Mesendoderm (in vitro differentiated cells): Measurements from ENCODE around the gene FSTL4.
A peak's percentile ranks its signal among the peaks of the same experiment; 100 is the strongest.

Experiments
- DNase-seq: peaks from one replicate; pipeline ENCODE4 v3.0.0; 2013
- H2AK5ac ChIP-seq: 2 replicates; pipeline ENCODE4 v1.6.1; 2013; ENCODE audit warnings: low read length, inconsistent platforms
- H2BK120ac ChIP-seq: 2 replicates; pipeline ENCODE4 v1.6.1; 2013; ENCODE audit warnings: low read depth, mild to moderate bottlenecking, low read length, moderate library complexity, mixed read lengths
- H2BK15ac ChIP-seq: replicated peaks from 2 replicates; pipeline ENCODE4 v1.6.1; 2013; ENCODE audit warnings: low read depth, mild to moderate bottlenecking, moderate library complexity
- H2BK5ac ChIP-seq: 2 replicates; pipeline ENCODE4 v1.6.1; 2013; ENCODE audit warnings: low read length, inconsistent platforms
- H3K18ac ChIP-seq: 2 replicates; pipeline ENCODE4 v1.6.1; 2013; ENCODE audit warnings: mild to moderate bottlenecking, low read length, mixed read lengths
- H3K23ac ChIP-seq: one replicate; pipeline ENCODE4 v1.6.1; 2013; ENCODE audit warnings: low read length
- H3K27ac ChIP-seq: 2 replicates; pipeline ENCODE4 v1.5.1; 2013; ENCODE audit warnings: low read depth, mild to moderate bottlenecking, inconsistent platforms, low read length, moderate library complexity
- H3K27me3 ChIP-seq: 2 replicates; pipeline ENCODE4 v1.6.1; 2013; ENCODE audit warnings: low read length, control low read depth, mild to moderate bottlenecking, inconsistent platforms; ENCODE audit not compliant: insufficient read depth, poor library complexity
- H3K36me3 ChIP-seq: 2 replicates; pipeline ENCODE4 v1.6.1; 2013; ENCODE audit warnings: low read length, inconsistent platforms; ENCODE audit not compliant: control insufficient read depth, insufficient read depth
- H3K4ac ChIP-seq: one replicate; pipeline ENCODE4 v1.6.1; 2013; ENCODE audit warnings: low read depth, mild to moderate bottlenecking, low read length, moderate library complexity
- H3K4me1 ChIP-seq: 2 replicates; pipeline ENCODE4 v1.6.1; 2013; ENCODE audit warnings: low read depth, low read length, inconsistent platforms; ENCODE audit not compliant: control insufficient read depth
- H3K4me2 ChIP-seq: 2 replicates; pipeline ENCODE4 v1.6.1; 2013; ENCODE audit warnings: low read length
- H3K4me3 ChIP-seq: 2 replicates; pipeline ENCODE4 v1.5.1; 2013; ENCODE audit warnings: mild to moderate bottlenecking, low read length
- H3K56ac ChIP-seq: one replicate; pipeline ENCODE4 v1.6.1; 2013; ENCODE audit warnings: low read length
- H3K79me1 ChIP-seq: 2 replicates; pipeline ENCODE4 v1.6.1; 2013; ENCODE audit warnings: low read length, inconsistent platforms
- H3K79me2 ChIP-seq: 2 replicates; pipeline ENCODE4 v1.6.1; 2013; ENCODE audit warnings: mild to moderate bottlenecking, low read length; ENCODE audit not compliant: control insufficient read depth, insufficient read depth
- H3K9ac ChIP-seq: 2 replicates; pipeline ENCODE4 v1.6.1; 2013; ENCODE audit warnings: low read length, inconsistent platforms
- H4K5ac ChIP-seq: one replicate; pipeline ENCODE4 v1.6.1; 2013; ENCODE audit warnings: low read length
- H4K8ac ChIP-seq: one replicate; pipeline ENCODE4 v1.6.1; 2013; ENCODE audit warnings: low read depth, mild to moderate bottlenecking, control low read depth, low read length, moderate library complexity
- WGBS: extraction: QIAGEN DNeasy Blood & Tissue Kit; methylation state at CpG from one replicate; pipeline ENCODE4 v1.1.7; 2013; ENCODE audit warnings: low lambda C conversion rate, missing lambda C conversion rate; ENCODE audit not compliant: insufficient coverage; ENCODE audit errors: extremely low coverage; 5-methylcytosine and 5-hydroxymethylcytosine counted together

The FSTL4 gene

GRCh38 chr5:133273661-133274596 lies 338.4 kb downstream of the FSTL4 start:
- no peaks in the 10 kb centered on the region for H3K4me1 ChIP-seq
- DNase-seq: peak; percentile 38
- no CpG with 5 or more reads among the region's 8 CpGs for WGBS

GRCh38 chr5:133272345-133272744 lies 340.0 kb downstream of the FSTL4 start:
- DNase-seq: no peak
- no peaks in the 10 kb centered on the region for H3K79me2 ChIP-seq
- no peaks in the 10 kb centered on the region for H3K79me1 ChIP-seq
- no peak overlapping the region for H3K4me2 ChIP-seq
- H2AK5ac ChIP-seq: no peak overlapping the region
- H3K4me3 ChIP-seq: no peak overlapping the region
- no peak overlapping the region for H3K56ac ChIP-seq
- no peak overlapping the region for H2BK15ac ChIP-seq
- no peak overlapping the region for H3K9ac ChIP-seq
- H3K27ac ChIP-seq: no peak overlapping the region
- no peak overlapping the region for H3K4ac ChIP-seq
- H4K5ac ChIP-seq: no peak overlapping the region
- WGBS: no CpG with 5 or more reads among the region's 16 CpGs
- no peak overlapping the region for H4K8ac ChIP-seq
- no peak overlapping the region for H3K23ac ChIP-seq
- H2BK120ac ChIP-seq: no peak overlapping the region
- H3K4me1 ChIP-seq: no peaks in the 10 kb centered on the region
- H3K27me3 ChIP-seq: no peaks in the 10 kb centered on the region
- no peak overlapping the region for H2BK5ac ChIP-seq
- H3K36me3 ChIP-seq: no peaks in the 10 kb centered on the region
- H3K18ac ChIP-seq: no peak overlapping the region

More at GRCh38 chr5:133273661-133274596, 338.4 kb downstream of the FSTL4 start:
- Histone ChIP-seq H3K27me3 (no peaks in the 10 kb centered on the region), H3K79me1 (no peaks in the 10 kb centered on the region), H2BK120ac (no peak overlapping the region), H3K4me3 (no peak overlapping the region), H4K8ac (no peak overlapping the region), H3K18ac (no peak overlapping the region), H3K23ac (no peak overlapping the region), H3K4me2 (no peak overlapping the region), H4K5ac (no peak overlapping the region), H3K56ac (no peak overlapping the region), H3K27ac (no peak overlapping the region), H3K4ac (no peak overlapping the region), H2BK5ac (no peak overlapping the region), H3K9ac (no peak overlapping the region), H3K36me3 (no peaks in the 10 kb centered on the region), H2AK5ac (no peak overlapping the region), H3K79me2 (no peaks in the 10 kb centered on the region), H2BK15ac (no peak overlapping the region)

- Histone ChIP-seq H3K4ac (no peak overlapping the region), H3K23ac (no peak overlapping the region), H3K4me3 (no peak overlapping the region), H3K4me2 (no peak overlapping the region), H2BK120ac (no peak overlapping the region), H4K8ac (no peak overlapping the region), H3K27me3 (no peaks in the 10 kb centered on the region), H3K18ac (no peak overlapping the region), H2BK15ac (no peak overlapping the region), H3K9ac (no peak overlapping the region), H2AK5ac (no peak overlapping the region), H3K27ac (no peak overlapping the region), H4K5ac (no peak overlapping the region), H3K79me2 (no peaks in the 10 kb centered on the region), H2BK5ac (no peak overlapping the region), H3K4me1 (no peaks in the 10 kb centered on the region), H3K79me1 (no peaks in the 10 kb centered on the region), H3K36me3 (no peaks in the 10 kb centered on the region), H3K56ac (no peak overlapping the region)
- WGBS: no CpG with 5 or more reads among the region's 5 CpGs
- no peak for DNase-seq
These were observed 340.7 kb downstream of the FSTL4 start for GRCh38 chr5:133271606-133272005.

- Histone ChIP-seq H3K4me1 (no peaks in the 10 kb centered on the region), H2BK120ac (no peak overlapping the region), H3K27ac (no peak overlapping the region), H3K4me3 (no peak overlapping the region), H3K4ac (no peak overlapping the region), H2BK15ac (no peak overlapping the region), H2BK5ac (no peak overlapping the region), H3K9ac (no peak overlapping the region), H3K79me2 (no peaks in the 10 kb centered on the region), H3K36me3 (no peaks in the 10 kb centered on the region), H4K5ac (no peak overlapping the region), H3K23ac (no peak overlapping the region), H3K27me3 (no peaks in the 10 kb centered on the region), H4K8ac (no peak overlapping the region), H3K79me1 (no peaks in the 10 kb centered on the region), H3K56ac (no peak overlapping the region), H3K18ac (no peak overlapping the region), H3K4me2 (no peak overlapping the region), H2AK5ac (no peak overlapping the region)
- WGBS: no CpG with 5 or more reads among the region's 5 CpGs
- DNase-seq: no peak
These were observed 342.6 kb downstream of the FSTL4 start for GRCh38 chr5:133269691-133270090.

- no peak overlapping the region for H4K8ac ChIP-seq
- H3K56ac ChIP-seq: no peak overlapping the region
- H2BK15ac ChIP-seq: no peak overlapping the region
- no peak overlapping the region for H2AK5ac ChIP-seq
- no peak overlapping the region for H3K4me2 ChIP-seq
- H3K4me1 ChIP-seq: no peaks in the 10 kb centered on the region
- no CpG with 5 or more reads among the region's 1 CpG for WGBS
- H3K23ac ChIP-seq: no peak overlapping the region
- no peak overlapping the region for H3K4me3 ChIP-seq
- H3K27ac ChIP-seq: no peak overlapping the region
- H2BK120ac ChIP-seq: no peak overlapping the region
- H3K9ac ChIP-seq: no peak overlapping the region
- H3K18ac ChIP-seq: no peak overlapping the region
- DNase-seq: no peak
- no peak overlapping the region for H3K4ac ChIP-seq
- H3K27me3 ChIP-seq: no peaks in the 10 kb centered on the region
- no peak overlapping the region for H2BK5ac ChIP-seq
- no peaks in the 10 kb centered on the region for H3K79me1 ChIP-seq
- no peaks in the 10 kb centered on the region for H3K79me2 ChIP-seq
- no peak overlapping the region for H4K5ac ChIP-seq
- no peaks in the 10 kb centered on the region for H3K36me3 ChIP-seq
These were observed 344.7 kb downstream of the FSTL4 start for GRCh38 chr5:133267601-133268000.
